ENCODE measurements around the gene SUPT7L.

SUPT7L gene

GRCh38 chr2:27685577-27685976 is 22.2 kb upstream of the SUPT7L start:
- no peak for DNase-seq (ENCODE audit: low spot score)

- peak; percentile 14 for DNase-seq (ENCODE audit: low spot score)
Observed at GRCh38 chr2:27685006-27685405, 21.6 kb upstream of the SUPT7L start.

DNA sequence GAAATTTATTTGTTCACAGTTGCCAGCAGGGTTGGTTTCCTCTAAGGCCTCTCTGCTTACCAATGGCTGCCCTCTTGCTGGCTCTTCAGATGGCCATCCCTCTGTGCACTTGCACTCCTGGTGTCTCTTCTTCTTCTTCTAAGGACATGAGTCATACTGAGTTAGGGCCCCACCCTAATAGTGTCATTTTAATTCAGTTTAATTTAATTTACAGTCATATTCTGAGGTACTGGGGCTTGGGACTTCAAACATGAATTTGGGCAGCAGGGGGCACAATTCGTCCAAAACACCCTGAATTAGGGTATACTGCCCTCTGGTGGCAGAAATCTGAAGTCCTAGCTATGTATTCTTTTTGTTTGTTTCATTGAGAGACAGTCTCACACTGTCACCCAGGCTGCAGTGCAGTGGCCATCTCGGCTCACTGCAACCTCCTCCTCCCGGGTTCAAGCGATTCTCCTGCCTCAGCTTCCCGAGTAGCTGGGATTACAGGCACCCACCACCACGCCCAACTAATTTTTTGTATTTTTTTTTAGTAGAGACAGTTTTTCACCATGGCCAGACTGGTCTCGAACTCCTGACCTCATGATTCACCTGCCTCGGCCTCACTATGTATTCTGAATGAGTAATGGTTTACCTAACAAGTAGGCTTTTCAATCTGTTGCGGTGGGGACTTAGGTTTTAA is 20.1 kb upstream of the SUPT7L start:
- DNase-seq (ENCODE audit: low spot score): peak; percentile 95

- peak; percentile 61 for DNase-seq (ENCODE audit: low spot score)
Observed at GRCh38 chr2:27682334-27682771, 18.9 kb upstream of the SUPT7L start.

DNA sequence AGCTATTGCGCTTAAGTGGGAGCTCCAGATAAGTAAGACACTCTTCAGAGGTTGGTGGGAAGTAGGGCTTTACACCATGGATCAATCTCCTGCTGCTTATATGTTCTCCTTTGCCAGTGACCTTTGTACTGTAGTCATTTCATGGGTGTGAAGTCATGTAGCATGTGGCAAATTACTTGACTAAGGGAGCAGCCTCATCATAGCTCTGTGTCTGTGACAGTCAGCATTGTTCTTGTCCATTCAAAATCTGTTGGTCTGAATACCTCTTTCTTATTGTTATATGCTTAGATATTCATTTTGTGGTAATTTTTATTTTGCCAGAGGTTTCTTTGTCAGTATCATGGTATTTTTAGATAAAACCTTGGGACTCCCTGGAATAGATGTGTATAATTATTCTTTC is 18.4 kb upstream of the SUPT7L start:
- DNase-seq (ENCODE audit: low spot score): peak; percentile 24

DNA sequence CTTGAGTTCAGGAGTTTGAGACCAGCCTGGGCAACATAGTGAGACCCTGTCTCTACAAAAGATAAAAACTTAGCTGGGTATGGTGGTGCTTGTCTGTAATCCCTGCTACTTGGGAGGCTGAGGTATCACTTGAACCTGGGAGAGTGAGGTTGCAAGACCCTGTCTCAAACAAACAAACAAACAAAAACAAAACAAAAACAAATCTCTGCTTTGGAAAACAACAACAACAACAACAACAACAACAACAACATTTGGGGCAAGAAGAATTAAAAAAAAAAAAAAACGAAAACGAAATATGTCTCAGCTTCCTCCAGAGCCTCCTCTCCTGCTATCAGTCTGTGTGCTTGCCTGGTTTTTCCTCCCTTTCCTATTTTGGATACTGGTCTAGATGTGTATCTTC is 17.2 kb upstream of the SUPT7L start:
- no peak for DNase-seq (ENCODE audit: low spot score)

DNA sequence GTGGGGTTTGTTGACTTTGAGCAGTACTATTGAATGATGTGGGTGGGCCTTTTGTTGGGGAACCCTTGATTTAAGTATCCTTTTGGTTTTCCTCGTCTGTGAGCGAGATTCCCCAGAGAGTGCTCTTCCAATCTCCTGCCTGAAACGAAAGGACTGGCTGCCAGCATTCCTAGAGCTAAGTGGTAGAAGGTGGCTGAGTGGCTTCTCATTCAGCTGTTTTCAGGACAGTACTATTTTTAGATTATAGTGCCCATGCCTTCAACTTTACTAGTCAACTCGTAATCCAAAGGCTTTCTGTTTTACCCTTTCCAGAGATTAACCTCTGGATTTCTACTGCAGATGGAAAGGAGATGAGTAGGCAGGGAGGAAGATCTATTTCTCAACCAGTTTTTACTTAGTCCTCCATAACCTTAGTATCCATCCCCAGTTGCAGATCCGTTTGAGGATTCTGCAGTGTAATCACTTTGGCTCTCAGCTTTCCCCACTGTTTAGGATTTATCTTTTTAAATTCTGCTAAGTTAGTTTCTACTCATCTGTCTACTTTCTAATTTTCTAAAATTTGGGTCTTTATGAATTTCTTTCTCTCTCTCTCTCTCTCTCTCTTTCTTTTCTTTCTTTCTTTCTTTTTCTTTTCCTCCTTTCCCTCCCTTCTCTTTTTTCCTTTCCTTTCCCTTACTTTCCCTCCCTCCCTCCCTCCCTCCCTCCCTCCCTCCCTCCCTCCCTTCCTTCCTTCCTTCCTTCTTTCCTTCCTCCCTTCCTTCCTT is 9.5 kb upstream of the SUPT7L start:
- no peak for DNase-seq (ENCODE audit: low spot score)

DNA sequence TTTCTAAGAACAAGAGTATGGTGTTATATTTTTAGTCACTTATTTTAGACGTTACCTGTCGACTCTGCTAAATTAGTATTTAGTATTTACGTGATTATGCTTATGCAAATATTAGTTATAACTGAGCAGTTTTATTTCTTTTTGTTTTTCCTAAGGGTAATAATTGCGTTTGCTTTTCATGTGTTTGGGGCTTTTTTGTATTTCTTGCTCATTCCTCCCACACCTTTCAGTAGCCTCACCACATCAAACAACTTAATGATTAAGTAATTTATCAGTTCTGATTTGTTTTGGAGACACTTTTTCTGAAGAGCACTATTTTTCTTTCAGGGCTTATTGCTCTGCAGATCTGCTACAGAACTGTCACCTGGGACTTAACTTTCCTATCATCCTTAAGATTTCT is 7.8 kb upstream of the SUPT7L start:
- no peak for DNase-seq (ENCODE audit: low spot score)

DNA sequence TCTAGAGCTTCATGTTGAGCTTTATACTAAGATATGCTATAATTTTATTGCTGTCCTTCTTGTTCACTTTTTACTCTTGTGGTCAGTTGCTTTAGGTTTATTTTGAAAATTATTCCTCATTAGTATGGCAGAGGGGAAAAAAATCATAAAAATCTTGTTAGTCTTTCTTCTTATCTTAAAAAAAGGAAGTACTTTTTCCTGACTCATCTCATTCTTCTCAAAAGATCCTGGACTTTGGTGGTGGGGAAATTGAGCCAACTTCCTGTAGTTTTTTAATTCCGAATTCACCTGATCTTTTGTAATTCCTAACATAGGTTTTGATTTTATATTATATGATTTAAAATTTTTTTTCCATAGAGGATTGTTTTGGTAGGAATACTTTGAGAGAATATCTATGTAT is 4.0 kb upstream of the SUPT7L start:
- no peak for DNase-seq (ENCODE audit: low spot score)

- no peak for DNase-seq (ENCODE audit: low spot score)
Observed at GRCh38 chr2:27664622-27665363, 1.4 kb upstream of the SUPT7L start.

DNA sequence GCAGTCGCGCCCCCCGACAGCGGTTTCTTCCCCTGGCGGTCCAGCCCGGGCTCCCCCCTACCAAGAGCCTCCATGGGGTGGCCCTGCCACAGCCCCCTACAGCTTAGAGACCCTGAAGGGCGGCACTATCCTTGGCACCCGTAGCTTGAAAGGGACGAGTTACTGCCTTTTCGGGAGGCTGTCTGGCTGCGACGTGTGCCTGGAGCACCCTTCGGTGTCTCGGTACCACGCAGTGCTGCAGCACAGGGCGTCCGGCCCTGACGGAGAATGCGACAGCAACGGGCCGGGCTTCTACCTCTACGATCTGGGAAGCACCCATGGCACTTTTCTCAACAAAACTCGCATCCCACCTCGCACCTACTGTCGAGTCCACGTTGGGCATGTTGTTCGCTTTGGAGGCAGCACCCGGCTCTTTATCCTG is 750 bp upstream of the SUPT7L start:
- no peak for DNase-seq (ENCODE audit: low spot score)

DNA sequence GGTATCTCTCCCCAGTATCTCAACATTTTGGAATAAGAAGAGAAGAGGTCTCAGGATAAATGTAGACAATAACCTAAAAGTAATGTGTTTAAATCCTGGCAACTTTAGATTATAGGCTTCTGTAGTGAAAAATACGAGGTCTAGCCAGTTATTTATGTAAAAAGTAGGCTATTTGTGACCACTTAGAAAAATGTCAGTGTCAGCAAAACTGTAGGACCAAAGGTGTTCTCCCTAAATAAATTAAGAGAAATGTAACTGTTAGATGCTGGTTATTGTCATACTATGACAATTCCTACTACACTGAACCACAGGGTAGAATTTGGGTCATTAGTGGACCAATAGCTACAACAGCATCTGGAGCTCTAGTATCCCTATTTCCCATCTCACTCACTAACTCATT is 2.0 kb downstream of the SUPT7L start:
- DNase-seq (ENCODE audit: low spot score): no peak

- DNase-seq (ENCODE audit: low spot score): no peak
Observed at GRCh38 chr2:27655155-27655951, 8.1 kb downstream of the SUPT7L start.

DNA sequence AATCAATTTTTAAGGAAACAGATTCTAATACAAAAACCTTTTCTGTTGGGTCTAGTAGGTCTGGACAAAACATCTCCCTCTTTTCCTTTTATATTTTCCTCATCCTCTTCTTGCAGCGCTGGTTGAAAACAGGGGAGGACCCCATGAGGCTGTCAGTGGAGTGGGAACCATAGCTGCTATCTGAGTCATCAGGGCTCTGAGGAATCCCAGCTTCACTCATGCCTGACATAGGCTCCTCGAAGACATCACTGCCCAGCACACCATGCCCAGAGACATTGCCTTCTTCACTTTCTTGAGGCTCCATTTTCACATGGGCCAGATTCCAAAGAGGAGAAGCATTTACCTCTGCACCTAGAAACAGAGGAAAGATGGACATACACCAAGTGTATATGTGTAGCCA is 10.0 kb downstream of the SUPT7L start:
- DNase-seq (ENCODE audit: low spot score): no peak

DNA sequence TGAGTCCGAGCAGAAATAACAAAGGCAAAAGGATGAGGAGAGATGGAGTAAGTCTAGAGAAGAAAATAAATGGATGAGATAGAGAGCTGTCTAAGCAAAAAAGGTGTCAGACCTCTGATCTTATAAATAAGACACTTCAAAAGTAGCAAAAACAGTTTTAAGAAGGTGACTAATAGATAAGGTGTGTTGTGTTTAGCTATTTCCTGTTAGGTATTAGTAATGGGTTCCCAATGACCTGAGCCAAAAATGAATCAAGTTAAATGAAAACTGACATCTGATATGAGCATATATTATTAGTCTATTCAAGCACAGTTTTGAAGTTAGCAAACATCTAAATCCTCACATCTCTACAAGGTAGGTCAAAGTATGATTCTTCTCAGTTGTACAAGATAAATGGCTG is 10.6 kb downstream of the SUPT7L start:
- no peak for DNase-seq (ENCODE audit: low spot score)

DNA sequence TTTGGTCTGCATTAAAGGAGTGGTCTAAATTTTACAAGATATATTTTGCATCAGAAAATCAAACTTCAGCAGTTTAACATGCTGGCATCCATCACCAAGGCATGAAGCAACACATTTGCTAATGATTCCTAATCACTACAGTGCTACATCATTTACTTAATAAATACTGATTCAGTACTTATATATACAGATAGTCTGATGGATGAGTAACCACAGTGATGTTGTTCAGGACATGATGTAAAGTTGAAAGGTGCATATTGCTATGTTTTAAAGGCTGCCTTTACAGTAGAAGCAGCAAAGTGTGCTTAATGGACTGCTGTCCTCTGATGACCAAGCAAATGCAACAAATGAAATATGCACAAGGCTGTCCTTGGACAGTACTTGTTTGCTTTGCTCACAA is 11.1 kb downstream of the SUPT7L start:
- DNase-seq (ENCODE audit: low spot score): no peak

DNA sequence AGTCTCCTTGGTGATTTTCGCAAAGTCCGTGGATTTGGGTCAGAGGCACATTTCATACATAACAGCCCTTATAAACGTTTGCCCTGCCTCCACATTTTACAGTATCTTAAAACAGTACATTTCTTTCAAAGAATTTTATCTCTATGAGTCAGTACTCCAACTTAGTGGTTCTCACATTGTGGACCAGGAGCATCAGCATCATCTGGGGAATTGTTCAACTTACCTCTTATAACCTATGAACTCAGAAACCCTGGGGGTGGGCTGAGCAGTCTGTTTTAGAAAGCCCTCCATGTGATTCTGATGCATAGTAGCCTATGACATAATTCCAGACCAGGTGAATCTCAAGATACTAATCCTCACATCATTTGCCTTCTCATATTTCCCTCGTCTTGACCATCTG is 12.4 kb downstream of the SUPT7L start:
- DNase-seq (ENCODE audit: low spot score): no peak

DNA sequence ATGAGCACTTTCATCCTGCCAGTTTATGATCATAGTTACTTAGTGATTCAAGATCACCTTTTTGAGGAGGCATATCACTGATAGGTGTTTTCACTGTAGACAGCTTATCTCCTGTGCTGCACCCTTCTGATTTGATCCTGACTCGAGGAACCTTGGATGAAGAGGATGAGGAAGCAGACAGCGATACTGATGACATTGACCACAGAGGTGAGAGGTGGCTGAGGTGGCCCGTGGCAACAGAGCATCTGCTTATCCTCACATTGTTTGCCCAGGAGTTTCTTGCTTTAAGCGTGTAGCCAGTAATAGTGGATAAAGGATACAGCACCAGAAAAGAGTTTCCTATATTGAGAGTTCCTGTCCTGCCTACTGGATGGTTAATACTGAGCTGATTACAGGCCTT is 15.7 kb downstream of the SUPT7L start:
- DNase-seq (ENCODE audit: low spot score): no peak

- DNase-seq (ENCODE audit: low spot score): no peak
Observed at GRCh38 chr2:27647289-27647688, 16.1 kb downstream of the SUPT7L start.

DNA sequence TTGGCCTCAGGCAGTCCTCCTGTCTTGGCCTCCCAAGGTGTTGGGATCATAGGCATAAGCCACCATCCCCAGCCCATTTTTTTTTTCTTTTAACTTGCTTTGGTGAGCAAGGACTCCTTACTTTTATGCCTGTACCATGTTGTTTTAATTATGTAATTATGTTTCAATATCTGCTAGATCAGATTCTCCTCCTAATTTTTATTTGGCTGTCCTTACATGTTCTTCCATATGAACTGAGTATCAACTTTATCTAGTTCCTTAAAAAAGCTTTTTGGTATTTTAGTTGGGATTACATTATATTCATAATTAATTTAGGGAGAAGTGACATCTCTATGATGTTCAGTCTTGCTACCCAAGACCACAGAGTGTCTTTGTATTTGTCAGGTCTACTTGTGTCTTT is 18.2 kb downstream of the SUPT7L start:
- no peak for DNase-seq (ENCODE audit: low spot score)

DNA sequence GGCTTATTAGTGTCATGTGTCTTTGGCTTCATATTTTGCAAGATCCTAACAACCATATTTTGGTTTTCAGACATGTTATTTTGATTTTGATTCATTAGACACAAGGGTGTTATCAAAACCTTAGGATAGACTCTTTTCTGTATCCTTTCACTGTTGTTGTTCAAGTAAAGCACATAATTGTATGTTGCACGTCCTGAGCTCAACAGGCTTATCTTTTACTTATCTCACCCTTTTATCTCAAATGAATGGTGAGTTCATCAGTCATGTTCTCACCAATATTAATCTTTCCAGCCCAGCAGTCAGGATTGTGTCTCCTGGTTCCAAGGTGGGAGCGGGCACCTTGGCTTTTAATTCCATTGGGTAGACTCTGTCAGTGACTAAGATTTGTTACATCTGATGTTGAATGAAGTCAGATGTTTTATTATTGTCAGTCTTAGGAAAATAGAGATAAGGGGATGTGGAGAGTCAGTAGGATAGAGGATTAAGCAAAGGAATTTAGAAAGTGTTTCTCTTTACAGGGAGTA is 22.6 kb downstream of the SUPT7L start:
- no peak for DNase-seq (ENCODE audit: low spot score)

DNA sequence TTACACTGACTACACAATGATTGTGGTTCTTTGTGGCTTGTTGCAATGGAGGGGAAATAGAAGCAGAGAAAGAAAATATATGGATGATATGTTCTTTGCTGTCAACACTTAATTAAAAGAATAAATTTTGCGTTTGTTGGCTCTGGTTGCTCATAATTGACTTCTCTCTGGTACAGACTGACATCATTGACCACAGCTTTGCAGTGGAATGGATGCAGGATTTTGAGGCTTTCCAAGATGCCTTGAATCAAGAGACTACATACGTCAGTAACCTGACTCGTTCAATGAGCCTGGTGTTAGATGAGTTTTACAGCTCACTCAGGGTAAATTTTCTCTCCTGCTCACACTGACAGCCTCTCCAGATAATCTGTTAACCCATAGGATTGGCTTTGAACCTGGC is 24.7 kb downstream of the SUPT7L start:
- DNase-seq (ENCODE audit: low spot score): peak; percentile 59

All from activated CD4-positive, alpha-beta T cell treated with anti-CD3 and anti-CD28 coated beads, Interleukin-2, Interleukin-4, amounts not matched to agents 100 ng/mL and 50 ng/mL, durations not matched to agents 16 hours and 8 hours (primary cell).